Epithelial cell of alveolus of lung (primary cell): ENCODE data around the gene SYT14. TPM values are rescaled to one million over a fixed set of nuclear protein-coding genes. Genes with fewer than 3 reads are reported as not detected.

Source experiments
- total RNA-seq: library from RNA; depleted of rRNA; stranded (reverse); fragments of >200 nt; gene quantifications from 2 replicates; pipeline ENCODE4 v1.2.1, GENCODE V29; 2015

SYT14 gene
- total RNA-seq: 0.26 and 0.48 TPM in 2 replicates

DNA sequence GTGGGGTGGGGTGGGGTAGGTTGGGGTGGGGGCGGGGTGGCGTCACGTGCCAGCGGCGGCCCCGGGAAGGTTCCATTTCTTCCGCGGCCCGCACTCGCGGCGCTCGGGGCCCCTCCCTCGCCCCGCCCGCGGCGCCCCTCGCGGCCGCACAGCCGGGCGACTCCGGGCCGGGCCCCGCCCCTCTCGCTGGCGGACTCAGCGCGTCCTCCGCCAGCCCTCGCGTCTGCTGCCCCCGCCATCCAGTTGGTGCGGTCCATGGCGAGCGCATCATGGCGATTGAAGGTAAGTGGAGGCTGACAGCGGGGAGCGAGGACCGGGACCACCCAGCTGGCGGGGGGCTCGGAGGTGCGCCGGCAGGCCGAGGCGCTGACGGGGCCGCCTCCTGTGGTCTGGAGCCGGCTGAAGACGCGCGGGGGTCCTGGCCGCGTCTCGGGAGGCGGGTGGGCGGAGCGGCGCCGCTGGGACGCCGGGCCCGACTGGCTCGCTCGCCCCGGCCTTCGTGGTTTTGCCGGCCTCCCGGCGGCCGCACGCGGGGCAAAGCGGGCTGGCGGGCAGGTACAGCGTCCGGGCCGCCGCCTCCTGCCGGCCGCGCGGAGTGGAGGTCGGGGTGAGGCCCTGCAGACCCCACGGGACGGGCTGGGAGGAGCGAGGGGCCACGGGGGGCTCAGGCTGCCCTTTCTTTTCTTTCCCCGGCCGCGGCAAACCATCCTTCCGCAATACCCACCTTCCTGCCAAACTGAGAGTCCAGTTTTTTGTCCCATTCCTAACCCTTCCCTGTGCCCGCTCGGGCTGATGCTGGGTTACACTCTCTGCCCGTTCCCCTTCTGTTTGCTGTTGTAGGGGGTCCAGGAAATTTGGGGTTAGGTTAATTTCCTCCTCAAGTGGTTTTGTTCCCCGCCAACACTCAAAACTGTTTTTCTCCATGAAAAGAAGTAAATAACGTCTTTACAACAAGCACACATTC, at the start of gene SYT14:
Gene SYT14 (plus strand): TSS at position 222 of the 964 bp plus-strand sequence. CDS start 48 bp downstream, at position 270.

Other genes with a start within 250 kb of the SYT14 start
- 40.5 and 168 TPM in 2 replicates for gene HSD11B1, start 233.4 kb upstream of the SYT14 start, total RNA-seq
- gene TRAF3IP3, start 182.2 kb upstream of the SYT14 start, total RNA-seq: 0.26 TPM in 1 of 2 replicates, not detected in the other
- 2.5 and 3.2 TPM in 2 replicates for gene C1orf74, start 153.7 kb upstream of the SYT14 start, total RNA-seq
- gene IRF6, start 132.1 kb upstream of the SYT14 start, total RNA-seq: 1.1 and 5.4 TPM in 2 replicates
- 3.3 and 5.7 TPM in 2 replicates for gene UTP25, start 110.2 kb upstream of the SYT14 start, total RNA-seq